Central memory CD8-positive, alpha-beta T cell (primary cell): ENCODE data around the gene VASH2.

Source experiments
- ATAC-seq: fragments of 150-1000 bp; cut with Tn5 transposase; replicated peaks from 2 replicates; pipeline ENCODE4 v1.10.0; 2022; ENCODE audit warnings: mild to moderate bottlenecking, moderate FRiP score, moderate number of reproducible peaks; ENCODE audit not compliant: poor library complexity, severe bottlenecking; ENCODE audit errors: extremely low read depth
- DNase-seq, 2 donors: peaks; one replicate each; pipeline ENCODE4 v3.0.0; 2021; ENCODE audit warnings: low spot score in 2 of 2
- H3K27ac Mint-ChIP-seq: one replicate; pipeline ENCODE4 v1.8.0; 2022; ENCODE audit warnings: low read depth, mild to moderate bottlenecking, moderate library complexity, mixed read lengths
- H3K27me3 Mint-ChIP-seq: one replicate; pipeline ENCODE4 v1.8.0; 2022; ENCODE audit warnings: mixed read lengths
- H3K36me3 Mint-ChIP-seq: one replicate; pipeline ENCODE4 v1.8.0; 2022; ENCODE audit warnings: mild to moderate bottlenecking, moderate library complexity, mixed read lengths; ENCODE audit not compliant: insufficient read depth
- H3K4me1 Mint-ChIP-seq: one replicate; pipeline ENCODE4 v1.8.0; 2022; ENCODE audit warnings: mixed read lengths
- H3K4me3 Mint-ChIP-seq: one replicate; pipeline ENCODE4 v1.8.0; 2022; ENCODE audit warnings: mild to moderate bottlenecking, moderate library complexity, mixed read lengths
- H3K9me3 Mint-ChIP-seq: one replicate; pipeline ENCODE4 v1.8.0; 2022; ENCODE audit warnings: mixed read lengths

The VASH2 gene

DNA sequence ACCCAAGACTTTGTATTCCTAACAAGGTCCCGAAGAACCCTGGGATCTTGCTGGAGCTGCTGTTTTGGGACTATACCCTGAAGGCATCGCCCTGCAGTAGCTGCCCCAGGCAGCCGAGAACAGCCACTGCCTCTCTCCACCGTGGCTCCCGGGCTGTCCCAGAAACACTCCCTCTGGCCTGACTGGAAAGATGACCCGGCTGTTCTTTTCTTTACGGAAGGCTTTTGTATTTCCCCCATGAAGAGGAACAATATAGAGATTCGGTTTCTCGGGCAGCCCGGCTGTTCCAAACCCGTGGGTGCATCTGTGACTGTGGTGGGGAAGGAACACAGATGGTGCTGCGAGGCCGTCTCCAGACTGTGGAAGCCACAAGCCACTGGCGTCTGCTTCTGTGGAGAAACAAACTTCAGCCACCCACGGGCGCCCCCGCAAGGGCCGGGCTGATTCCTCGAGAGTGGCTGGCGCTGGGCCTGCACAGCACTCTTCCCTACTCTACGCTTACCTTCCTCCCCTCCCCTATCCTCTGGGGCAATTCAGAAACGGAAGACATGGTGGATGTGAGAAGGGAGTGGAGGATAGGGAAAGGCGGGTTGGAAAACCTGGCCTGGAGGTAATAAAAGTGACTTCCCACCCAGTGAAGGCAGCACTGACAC is 33.7 kb upstream of the VASH2 start:
- Mint-ChIP-seq H3K27me3 (peaks cover 58% of the 10 kb centered on the region), H3K9me3 (no peaks in the 10 kb centered on the region), H3K4me1 (no peaks in the 10 kb centered on the region), H3K4me3 (no peak overlapping the region), H3K36me3 (no peaks in the 10 kb centered on the region), H3K27ac (no peak overlapping the region)
- no peak for DNase-seq
- ATAC-seq = no peak

DNA sequence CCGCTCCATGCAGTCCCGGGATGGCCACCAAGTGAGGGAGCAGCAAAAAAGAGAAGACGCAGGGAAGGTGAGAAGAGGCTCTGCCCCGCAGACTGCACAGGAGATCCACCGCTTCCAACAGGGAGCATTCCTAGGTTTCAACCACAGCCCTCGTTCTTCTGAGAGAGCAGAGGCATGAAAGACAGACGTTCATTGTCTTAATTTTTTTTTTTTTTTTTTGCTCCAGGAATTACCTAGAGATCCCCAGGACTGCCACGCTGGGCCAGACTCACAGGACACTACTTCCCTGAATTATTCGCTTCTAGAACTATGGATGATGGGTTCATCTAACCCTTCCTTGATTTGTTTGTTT is 33.2 kb upstream of the VASH2 start:
- H3K36me3 Mint-ChIP-seq = no peaks in the 10 kb centered on the region
- peaks cover 58% of the 10 kb centered on the region for H3K27me3 Mint-ChIP-seq
- DNase-seq = no peak
- H3K4me3 Mint-ChIP-seq = no peak overlapping the region
- H3K9me3 Mint-ChIP-seq = no peaks in the 10 kb centered on the region
- ATAC-seq = no peak
- no peaks in the 10 kb centered on the region for H3K4me1 Mint-ChIP-seq
- H3K27ac Mint-ChIP-seq = no peak overlapping the region

- Mint-ChIP-seq H3K4me3 (no peak overlapping the region), H3K4me1 (no peaks in the 10 kb centered on the region), H3K36me3 (peaks cover 2% of the 10 kb centered on the region), H3K27me3 (peaks cover 58% of the 10 kb centered on the region), H3K27ac (no peak overlapping the region), H3K9me3 (no peaks in the 10 kb centered on the region)
- ATAC-seq (no peak), DNase-seq (no peak)
Observed at GRCh38 chr1:212917858-212918257, 32.5 kb upstream of the VASH2 start.

DNA sequence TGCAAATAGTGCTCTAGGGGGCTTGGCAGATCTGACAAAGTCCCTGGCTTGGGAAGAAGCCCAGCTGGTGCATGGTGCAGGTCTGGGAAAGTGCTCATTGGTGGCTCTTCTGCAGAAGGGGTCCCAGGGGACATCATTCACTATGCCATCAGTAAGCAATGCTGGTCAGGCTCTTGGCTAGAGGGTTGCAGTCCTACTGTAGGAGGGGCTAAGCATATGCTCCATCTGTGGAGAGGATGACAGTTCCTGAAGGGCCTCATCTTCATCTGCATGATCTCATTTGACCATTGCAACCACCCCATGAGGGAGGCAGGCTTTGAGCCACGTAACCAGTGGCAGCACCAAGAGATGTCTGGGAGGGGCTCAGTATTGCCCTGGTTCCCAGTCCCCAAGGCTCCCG is 31.5 kb upstream of the VASH2 start:
- Mint-ChIP-seq H3K4me1 (no peaks in the 10 kb centered on the region), H3K36me3 (peaks cover 2% of the 10 kb centered on the region)

GRCh38 chr1:212920246-212920645 is 30.1 kb upstream of the VASH2 start:
- Mint-ChIP-seq H3K4me1 (no peaks in the 10 kb centered on the region), H3K36me3 (peaks cover 2% of the 10 kb centered on the region), H3K27ac (no peak overlapping the region), H3K9me3 (no peaks in the 10 kb centered on the region), H3K27me3 (peaks cover 61% of the 10 kb centered on the region), H3K4me3 (no peak overlapping the region)
- DNase-seq = no peak
- no peak for ATAC-seq

More for the DNA sequence above, 31.5 kb upstream of the VASH2 start:
- Mint-ChIP-seq H3K27ac (no peak overlapping the region), H3K4me3 (no peak overlapping the region), H3K9me3 (no peaks in the 10 kb centered on the region), H3K27me3 (peaks cover 60% of the 10 kb centered on the region)
- ATAC-seq (no peak), DNase-seq (no peak)

DNA sequence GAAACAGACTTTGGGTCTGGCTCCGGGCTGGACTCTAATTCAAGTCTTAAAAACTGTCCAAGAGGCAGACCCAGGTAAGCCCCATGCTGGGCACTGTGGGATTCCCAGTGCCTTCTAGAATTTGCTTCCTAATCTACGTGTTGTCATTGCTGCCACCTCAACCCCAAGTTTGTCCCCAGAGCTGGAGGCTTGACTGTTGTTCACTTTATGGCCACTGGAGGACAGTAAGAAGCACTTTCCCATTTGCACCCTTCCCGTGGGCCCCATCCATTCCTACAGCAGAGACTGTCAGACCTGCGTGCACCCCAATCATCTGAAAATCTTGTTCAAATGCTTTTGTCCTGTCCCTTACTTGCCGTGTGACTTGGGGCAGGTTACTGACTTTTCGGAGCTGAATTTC is 29.4 kb upstream of the VASH2 start:
- Mint-ChIP-seq H3K36me3 (peaks cover 2% of the 10 kb centered on the region), H3K4me1 (peaks cover 6% of the 10 kb centered on the region), H3K9me3 (no peaks in the 10 kb centered on the region), H3K27me3 (peaks cover 55% of the 10 kb centered on the region), H3K27ac (no peak overlapping the region), H3K4me3 (no peak overlapping the region)
- DNase-seq = no peak
- no peak for ATAC-seq

GRCh38 chr1:212922016-212922415 is 28.3 kb upstream of the VASH2 start:
- peaks cover 47% of the 10 kb centered on the region for H3K27me3 Mint-ChIP-seq
- no peak for ATAC-seq

DNA sequence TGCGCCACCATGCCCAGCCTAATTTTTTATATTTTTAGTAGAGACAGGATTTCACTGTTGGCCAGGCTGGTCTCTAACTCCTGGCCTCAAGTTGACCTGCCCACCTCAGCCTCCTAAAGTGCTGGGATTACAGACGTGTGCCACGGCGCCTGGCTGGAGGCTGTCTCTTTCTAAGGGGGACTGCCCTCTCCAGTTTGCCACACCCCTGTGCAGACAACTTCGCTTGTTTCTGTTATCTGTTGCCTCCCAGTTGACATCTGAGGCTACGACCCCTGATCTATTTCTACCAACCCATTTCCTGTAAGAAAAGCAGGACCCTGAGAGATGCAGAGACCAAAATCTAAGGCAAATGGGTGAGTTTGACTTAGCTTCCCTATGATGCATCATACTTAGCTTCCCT is 24.0 kb upstream of the VASH2 start:
- Mint-ChIP-seq H3K27ac (no peak overlapping the region), H3K27me3 (peaks cover 15% of the 10 kb centered on the region), H3K4me1 (peaks cover 6% of the 10 kb centered on the region), H3K4me3 (no peak overlapping the region), H3K9me3 (no peaks in the 10 kb centered on the region), H3K36me3 (peaks cover 2% of the 10 kb centered on the region)
- ATAC-seq = no peak
- DNase-seq = no peak

More at GRCh38 chr1:212922016-212922415, 28.3 kb upstream of the VASH2 start:
- H3K9me3 Mint-ChIP-seq = no peaks in the 10 kb centered on the region
- H3K4me1 Mint-ChIP-seq = peaks cover 6% of the 10 kb centered on the region
- H3K4me3 Mint-ChIP-seq = no peak overlapping the region
- peaks cover 2% of the 10 kb centered on the region for H3K36me3 Mint-ChIP-seq
- no peak overlapping the region for H3K27ac Mint-ChIP-seq
- no peak for DNase-seq

DNA sequence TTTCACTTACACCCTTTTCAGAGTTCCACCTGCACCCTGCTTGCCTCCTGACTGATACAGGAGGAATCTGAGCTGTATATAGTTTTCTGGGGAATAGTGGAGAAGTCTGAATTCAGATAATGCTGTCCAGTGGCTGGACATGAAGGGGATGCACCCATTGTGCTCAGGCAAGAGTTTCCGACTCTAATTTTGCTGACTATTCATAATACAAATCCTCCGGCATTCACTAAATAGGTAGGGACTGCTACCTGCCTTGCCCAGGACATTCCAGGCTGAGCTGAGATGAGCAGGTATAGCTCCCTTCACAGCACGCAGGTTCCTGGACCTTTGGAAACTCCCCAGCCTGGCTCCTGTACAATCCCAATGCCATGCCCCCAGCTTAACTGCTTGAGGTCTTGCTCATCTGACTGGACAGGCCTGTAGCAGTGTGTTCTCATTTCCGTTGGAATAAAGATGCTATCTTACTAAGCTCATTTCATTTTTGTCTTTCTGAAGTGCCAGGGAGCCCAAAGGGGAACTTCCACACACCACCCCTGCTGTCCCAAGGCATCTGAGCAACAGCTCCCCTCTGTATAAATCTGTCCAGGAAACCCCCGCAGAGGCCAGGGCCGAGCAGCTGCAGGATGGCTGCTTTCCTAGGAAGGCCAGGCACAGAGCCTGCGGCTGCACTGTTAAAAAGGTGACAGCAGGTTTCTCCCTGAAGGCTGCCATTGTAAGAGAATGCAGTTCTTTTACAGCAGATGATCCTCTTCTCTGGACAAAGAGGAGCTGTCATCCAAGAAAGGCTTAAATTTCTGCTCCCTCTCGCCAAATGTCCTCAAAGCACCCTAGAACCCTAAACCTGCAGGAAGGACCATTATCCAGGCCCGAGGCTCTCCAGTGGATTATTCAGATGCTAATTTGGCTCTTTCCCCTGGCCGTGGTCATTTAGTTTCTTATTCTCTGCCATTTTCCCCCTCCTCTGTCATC is 21.7 kb upstream of the VASH2 start:
- Mint-ChIP-seq H3K36me3 (no peaks in the 10 kb centered on the region), H3K4me3 (no peak overlapping the region), H3K9me3 (no peaks in the 10 kb centered on the region), H3K27ac (no peak overlapping the region), H3K27me3 (peaks cover 14% of the 10 kb centered on the region), H3K4me1 (peaks cover 6% of the 10 kb centered on the region)
- ATAC-seq (no peak), DNase-seq (no peak)

- no peak overlapping the region for H3K27ac Mint-ChIP-seq
- no peak overlapping the region for H3K4me3 Mint-ChIP-seq
- no peaks in the 10 kb centered on the region for H3K27me3 Mint-ChIP-seq
- H3K36me3 Mint-ChIP-seq = no peaks in the 10 kb centered on the region
- no peaks in the 10 kb centered on the region for H3K4me1 Mint-ChIP-seq
- no peaks in the 10 kb centered on the region for H3K9me3 Mint-ChIP-seq
- no peak for DNase-seq
- no peak for ATAC-seq
Observed at GRCh38 chr1:212930986-212931678, 19.2 kb upstream of the VASH2 start.

GRCh38 chr1:212933815-212934471 is 16.4 kb upstream of the VASH2 start:
- Mint-ChIP-seq H3K27ac (no peak overlapping the region), H3K4me3 (no peak overlapping the region), H3K9me3 (no peaks in the 10 kb centered on the region), H3K36me3 (no peaks in the 10 kb centered on the region), H3K27me3 (no peaks in the 10 kb centered on the region), H3K4me1 (no peaks in the 10 kb centered on the region)
- ATAC-seq (no peak), DNase-seq (no peak)

DNA sequence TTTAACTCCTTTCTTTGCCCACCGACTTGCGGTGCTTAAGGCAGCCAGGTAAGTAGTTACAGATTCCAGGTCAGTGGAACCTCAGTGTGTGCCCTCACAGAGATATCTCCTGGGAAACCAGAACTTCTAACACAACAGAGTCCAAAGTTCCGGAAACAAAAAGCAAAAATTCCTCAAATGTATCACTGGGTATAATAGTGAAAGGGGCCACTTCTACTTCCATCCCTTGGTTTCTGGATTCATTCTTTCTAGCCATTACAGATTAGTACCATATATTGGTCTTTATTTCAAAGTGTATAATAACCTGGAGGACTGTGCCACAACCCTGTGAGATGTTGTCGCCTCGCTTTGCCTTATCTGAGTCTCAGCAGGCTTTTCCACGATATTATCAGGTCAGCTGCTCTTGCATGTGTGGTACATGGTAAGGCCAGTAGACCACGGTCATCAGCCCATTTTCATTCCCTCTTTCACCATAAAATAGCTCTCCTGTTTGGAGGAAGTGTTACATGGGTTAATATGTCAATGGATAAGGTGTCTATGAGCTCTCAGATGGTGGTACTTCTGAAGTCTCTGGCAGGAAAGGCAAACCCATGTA is 14.9 kb upstream of the VASH2 start:
- no peaks in the 10 kb centered on the region for H3K27me3 Mint-ChIP-seq
- no peaks in the 10 kb centered on the region for H3K36me3 Mint-ChIP-seq
- H3K9me3 Mint-ChIP-seq = no peaks in the 10 kb centered on the region
- no peaks in the 10 kb centered on the region for H3K4me1 Mint-ChIP-seq
- ATAC-seq = no peak
- H3K4me3 Mint-ChIP-seq = no peak overlapping the region
- DNase-seq = no peak
- H3K27ac Mint-ChIP-seq = no peak overlapping the region
